HepG2 (cell line): ENCODE measurements around the gene MVB12A. TPM values are rescaled to one million over a fixed set of nuclear protein-coding genes. Genes with fewer than 3 reads are reported as not detected.

Source experiments
- ATAC-seq: fragments of 200-7000 bp; cut with Tn5 transposase; 3 replicates; pipeline ENCODE4 v1.9.1; 2020; ENCODE audit warnings: mild to moderate bottlenecking, moderate library complexity
- Bru-seq: library from RNA; stranded (reverse); fragments of 400-500 nt; gene quantifications from one replicate; lab custom pipeline; 2021; lab: Mats Ljungman, UMichigan
- BruChase-seq, 2 experiments: library from RNA; stranded (reverse); fragments of 400-500 nt; gene quantifications; one replicate each; lab custom pipeline; 2021; lab: Mats Ljungman, UMichigan
- BruUV-seq: library from RNA; stranded (reverse); fragments of 400-500 nt; replicated peaks from 2 replicates; lab custom pipeline; 2021; lab: Mats Ljungman, UMichigan
- CTCF ChIA-PET: fragments of 300-600 bp; formaldehyde crosslinking; extraction: SDS; loops from one replicate; lab custom pipeline; 2021; ENCODE audit warnings: low total read pairs, inconsistent platforms, low intra/inter-chr PET ratio; lab: Yijun Ruan, JAX
- POLR2A ChIA-PET: fragments of 350-600 bp; sonication (Branson Sonifier 250); formaldehyde crosslinking; loops from one replicate; lab custom pipeline; 2020; ENCODE audit warnings: antibody characterized with exemption, inconsistent platforms; lab: Yijun Ruan, JAX
- DNase-seq: peaks from one replicate; pipeline ENCODE4 v3.0.0-alpha.2; 2015; ENCODE audit warnings: low spot score
- FAIRE-seq: peaks from 3 replicates; lab custom pipeline; 2011; peaks lifted over from hg19 to GRCh38; lab: Jason Lieb, UNC
- H2AFZ ChIP-seq: one replicate; pipeline ENCODE4 v1.6.1; 2011; ENCODE audit warnings: low read length, inconsistent platforms
- H3K27ac ChIP-seq: fragments of 300-600 bp; 3 replicates; pipeline ENCODE4 v1.8.0; 2011; ENCODE audit warnings: mixed run types, mild to moderate bottlenecking, mixed read lengths, low read length, inconsistent platforms; ENCODE audit not compliant: insufficient read depth; ENCODE audit errors: extremely low read length
- H3K27me3 ChIP-seq, 2 experiments: fragments of 200-600 bp in 1 of 2; 2 replicates in 1 of 2; 3 replicates in 1 of 2; pipeline versions ENCODE4 v1.6.0 to v1.8.0; 2011; ENCODE audit warnings: low read length in 2 of 2, mild to moderate bottlenecking in 2 of 2, moderate library complexity in 2 of 2, inconsistent platforms in 1 of 2; ENCODE audit not compliant: insufficient read depth in 2 of 2, control insufficient read depth in 1 of 2
- H3K36me3 ChIP-seq, 2 experiments: fragments of 200-600 bp in 1 of 2; replicated peaks in 1 of 2; 2 replicates in 1 of 2; 3 replicates in 1 of 2; pipeline versions ENCODE4 v1.5.1 to v1.8.0; 2011; ENCODE audit warnings: low read length in 2 of 2, inconsistent platforms in 1 of 2; ENCODE audit not compliant: insufficient read depth in 2 of 2, control insufficient read depth in 1 of 2
- H3K4me1 ChIP-seq: 2 replicates; pipeline ENCODE4 v1.5.1; 2012; ENCODE audit warnings: low read length, inconsistent platforms; ENCODE audit not compliant: insufficient read depth
- H3K4me2 ChIP-seq: 2 replicates; pipeline ENCODE4 v1.6.0; 2011; ENCODE audit warnings: low read depth, low read length, inconsistent platforms
- H3K4me3 ChIP-seq, 3 experiments: fragments of 200-600 bp in 1 of 3; sonication (generic), shearing (Covaris generic) in 1 of 3; replicated peaks in 1 of 3; 2 replicates each; pipeline ENCODE4 v1.5.1; 2011 to 2016; ENCODE audit warnings: low read length in 3 of 3, inconsistent platforms in 2 of 3, low read depth in 2 of 3, mild to moderate bottlenecking in 2 of 3, control low read depth in 1 of 3, mixed read lengths in 1 of 3; ENCODE audit not compliant: insufficient read depth in 1 of 3
- H3K79me2 ChIP-seq: one replicate; pipeline ENCODE4 v1.6.1; 2011; ENCODE audit warnings: low read length, inconsistent platforms; ENCODE audit not compliant: insufficient read depth
- H3K9ac ChIP-seq: 2 replicates; pipeline ENCODE4 v1.6.0; 2011; ENCODE audit warnings: mild to moderate bottlenecking, low read depth, low read length, inconsistent platforms; ENCODE audit not compliant: insufficient read depth
- H3K9me3 ChIP-seq: 2 replicates; pipeline ENCODE4 v1.5.1; 2012; ENCODE audit warnings: mild to moderate bottlenecking, low read length
- H4K20me1 ChIP-seq: 2 replicates; pipeline ENCODE4 v1.6.0; 2011; ENCODE audit warnings: inconsistent platforms, mild to moderate bottlenecking, low read length, moderate library complexity; ENCODE audit not compliant: insufficient read depth
- CEBPG ChIP-seq: IDR thresholded peaks from 2 replicates; pipeline ENCODE4 v1.6.1; 2016
- DDIT3 ChIP-seq: sonication (generic); formaldehyde crosslinking; IDR thresholded peaks from 2 replicates; pipeline ENCODE4 v1.4.0; 2020; ENCODE audit warnings: mild to moderate bottlenecking, missing genetic modification reagents
- FUBP1 ChIP-seq: sonication (generic); formaldehyde crosslinking; IDR thresholded peaks from 2 replicates; pipeline ENCODE4 v1.5.1; 2020; ENCODE audit warnings: missing genetic modification reagents, mild to moderate bottlenecking, borderline replicate concordance
- KMT2B ChIP-seq: IDR thresholded peaks from 2 replicates; pipeline ENCODE4 v1.6.1; 2016; ENCODE audit warnings: missing genetic modification reagents, missing compliant biosample characterization
- THAP9 ChIP-seq: sonication (generic); formaldehyde crosslinking; IDR thresholded peaks from 2 replicates; pipeline ENCODE4; 2020; ENCODE audit warnings: missing genetic modification reagents, mild to moderate bottlenecking, borderline replicate concordance
- ZNF362 ChIP-seq: sonication (generic); formaldehyde crosslinking; IDR thresholded peaks from 2 replicates; pipeline ENCODE4 v1.4.0; 2020; ENCODE audit warnings: missing genetic modification reagents, mild to moderate bottlenecking, borderline replicate concordance
- ZNF383 ChIP-seq: sonication (generic); formaldehyde crosslinking; IDR thresholded peaks from 2 replicates; pipeline ENCODE4 v1.4.0; 2020; ENCODE audit warnings: missing genetic modification reagents, mild to moderate bottlenecking, borderline replicate concordance
- ZNF484 ChIP-seq: sonication (generic); formaldehyde crosslinking; IDR thresholded peaks from 2 replicates; pipeline ENCODE4 v1.5.1; 2020; ENCODE audit warnings: mild to moderate bottlenecking, low read depth, missing genetic modification reagents, borderline replicate concordance
- WGBS: methylation state at CpG from one replicate; pipeline ENCODE4 v1.1.6; 2017; ENCODE audit warnings: low lambda C conversion rate; 5-methylcytosine and 5-hydroxymethylcytosine counted together
- in situ Hi-C: cut with HindIII; loops from 2 replicates; pipeline ENCODE4 v1.10.0; 2017; ENCODE audit warnings: low pct_unique_long_range_greater_than_20kb; ENCODE audit not compliant: extremely low pct_ligation_motif_present
- intact Hi-C: fragments of 100-400 bp; cut with micrococcal nuclease; formaldehyde crosslinking; loops from one replicate; pipeline ENCODE4 v1.10.0; 2022; ENCODE audit not compliant: unreplicated experiment
- long read RNA-seq, 2 experiments: library from RNA in 1 of 2; library from polyadenylated mRNA in 1 of 2; stranded (forward) in 1 of 2; unstranded in 1 of 2; transcript quantifications; one replicate each; pipeline ENCODE4 v2.0.0, GENCODE V29; 2019 to 2022
- polyA minus RNA-seq, 3 experiments: library from RNA; depleted of rRNA, polyadenylated mRNA; stranded (reverse); fragments of >200 nt; gene quantifications; 2 replicates each; pipeline ENCODE4 v1.2.3, GENCODE V29; 2011; ENCODE audit warnings: low replicate concordance in 1 of 3
- polyA plus RNA-seq, 8 experiments: library from polyadenylated mRNA; depleted of rRNA in 3 of 8; stranded (reverse) in 7 of 8; unstranded in 1 of 8; fragments of >200 nt; fragmentation: Illumina TruSeq in 4 of 8; extraction: Trizol in 4 of 8; gene quantifications; 2 replicates each; pipeline versions ENCODE4 v1.2.1 to v1.2.3, GENCODE V29; 2011 to 2016; ENCODE audit warnings: low read depth in 4 of 8, missing spikeins in 1 of 8, mixed read lengths in 1 of 8; ENCODE audit not compliant: insufficient read depth in 1 of 8
- total RNA-seq, 5 experiments: library from RNA; depleted of rRNA; stranded (reverse); fragments of >200 nt; fragmentation: Illumina TruSeq; extraction: Trizol; gene quantifications; 2 replicates each; pipeline ENCODE4 v1.2.3, GENCODE V29; 2016; ENCODE audit warnings: low read depth in 1 of 5

The MVB12A gene
- 31.8 and 36.1 TPM in 2 replicates for total RNA-seq (2016; rRNA removed; fragmentation: Illumina TruSeq; extraction: Trizol)
- total RNA-seq (2016; cell fraction: cytosol; rRNA removed; fragmentation: Illumina TruSeq; extraction: Trizol; ENCODE audit: low read depth), result 30.1 and 30.6 TPM in 2 replicates
- 30.0 and 39.0 TPM in 2 replicates for total RNA-seq (2016; cell fraction: insoluble cytoplasmic fraction; rRNA removed; fragmentation: Illumina TruSeq; extraction: Trizol)
- 33.0 and 34.1 TPM in 2 replicates for total RNA-seq (2016; cell fraction: membrane; rRNA removed; fragmentation: Illumina TruSeq; extraction: Trizol)
- 18.9 and 22.8 TPM in 2 replicates for total RNA-seq (2016; cell fraction: nucleus; rRNA removed; fragmentation: Illumina TruSeq; extraction: Trizol)
- 35.7 and 37.3 TPM in 2 replicates for polyA plus RNA-seq (2011; rRNA removed)
- polyA plus RNA-seq (2011; cell fraction: cytosol; rRNA removed), result 26.1 and 39.6 TPM in 2 replicates
- polyA plus RNA-seq (2011; cell fraction: nucleus; rRNA removed), result 45.3 and 45.4 TPM in 2 replicates
- polyA plus RNA-seq (2012), result 14.4 and 20.3 TPM in 2 replicates
- 28.7 and 28.8 TPM in 2 replicates for polyA plus RNA-seq (2016; cell fraction: cytosol; fragmentation: Illumina TruSeq; extraction: Trizol; ENCODE audit: low read depth)
- polyA plus RNA-seq (2016; cell fraction: insoluble cytoplasmic fraction; fragmentation: Illumina TruSeq; extraction: Trizol; ENCODE audit: low read depth), result 35.0 and 39.7 TPM in 2 replicates
- 28.9 and 34.5 TPM in 2 replicates for polyA plus RNA-seq (2016; cell fraction: membrane; fragmentation: Illumina TruSeq; extraction: Trizol; ENCODE audit: low read depth)
- 45.9 and 46.3 TPM in 2 replicates for polyA plus RNA-seq (2016; cell fraction: nucleus; fragmentation: Illumina TruSeq; extraction: Trizol; ENCODE audit: insufficient read depth, low read depth)
- polyA minus RNA-seq (2011; rRNA and poly(A)+ RNA removed; ENCODE audit: low replicate concordance), result 24.7 and 47.5 TPM in 2 replicates
- polyA minus RNA-seq (2011; cell fraction: cytosol; rRNA and poly(A)+ RNA removed), result 10.8 and 16.3 TPM in 2 replicates
- polyA minus RNA-seq (2011; cell fraction: nucleus; rRNA and poly(A)+ RNA removed), result 13.8 and 16.9 TPM in 2 replicates
- percentile 51 among the genes with signal in this experiment for Bru-seq, nascent RNA
- BruChase-seq, experiment 1, labeled RNA remaining after a 6-hour chase, result percentile 50 among the genes with signal in this experiment
- BruChase-seq, experiment 2, labeled RNA remaining after a 2-hour chase, result percentile 56 among the genes with signal in this experiment
- long read RNA-seq, experiment 1, transcript MVB12A-201 (9 exons, 2,223 nt), result major isoform, 43 of 61 reads
- long read RNA-seq, experiment 1, partial matches to known transcripts, result 5 of 61 reads
- long read RNA-seq, experiment 1, other reads (novel, unspliced or antisense), result 9 of 61 reads
- long read RNA-seq, experiment 2, transcript MVB12A-201 (9 exons, 2,223 nt), result major isoform, 45 of 88 reads
- long read RNA-seq, experiment 2, partial matches to known transcripts, result 17 of 88 reads
- long read RNA-seq, experiment 2, other reads (novel, unspliced or antisense), result 23 of 88 reads

- peak within 1 kb of the TSS; percentile 74 for H3K9ac ChIP-seq
- intact Hi-C loops, result loop anchor here (1.0 kb wide), 1 partner anchor 15 kb away; the partner anchor contains the start of gene BST2
- FAIRE-seq (peak; percentile 97), DNase-seq (peak; percentile 98), ATAC-seq (peak; percentile 91)
- ChIA-PET POLR2A (interaction anchor here (0.6 to 2.0 kb wide), 14 partner anchors 9 to 439 kb away, joined by 3 to 76 read pairs (median 4); partner anchors contain the start of genes BST2, DDA1 and MRPL34), CTCF (no interaction called here)
- in situ Hi-C loops, result no loop called here
- peak within 1 kb of the TSS; percentile 91 for H3K4me2 ChIP-seq
- H3K4me1 ChIP-seq, result peaks cover 17% of the 10 kb centered on the region
- H3K27ac ChIP-seq, result peak within 1 kb of the TSS; percentile 65
- BruUV-seq, result no TSS peak
- H3K36me3 ChIP-seq, result peaks cover 1 to 8% of the 10 kb centered on the region in 2 experiments; a peak in 2 of 5 replicates
- H3K4me3 ChIP-seq, result peak within 1 kb of the TSS; percentile 65 to 96 (median 82)
- 1% methylated on average over 10 of the region's 85 CpGs for WGBS
- no peaks in the 10 kb centered on the region for H4K20me1 ChIP-seq
- H3K27me3 ChIP-seq, result no peaks in the 10 kb centered on the region
- no peaks in the 10 kb centered on the region for H3K9me3 ChIP-seq
- no peak within 1 kb of the TSS for H2AFZ ChIP-seq
- H3K79me2 ChIP-seq, result no peaks in the 10 kb centered on the region
- TF ChIP-seq DDIT3 (CRISPR knock-in tag) (no peak), ZNF484 (CRISPR knock-in tag) (no peak), CEBPG (peak; percentile 62), THAP9 (CRISPR knock-in tag) (peak; percentile 86; the same call in 1 of the 2 replicates), FUBP1 (no peak), KMT2B (CRISPR knock-in tag) (peak; percentile 76), ZNF383 (CRISPR knock-in tag) (no peak), ZNF362 (CRISPR knock-in tag) (peak; percentile 96)
These were observed at the start of gene MVB12A for GRCh38 chr19:17419621-17420474. MVB12A (plus strand) TSS chr19:17420047; CDS start chr19:17420136, 89 bp downstream.
